UCSD-AML1 (cell line): Measurements from ENCODE around the gene ARIH1.

Experiments used
- DNase-seq: peaks from one replicate; lab custom pipeline; 2025; ENCODE audit not compliant: unreplicated experiment; lab: John Stamatoyannopoulos, UW

Gene ARIH1

DNA sequence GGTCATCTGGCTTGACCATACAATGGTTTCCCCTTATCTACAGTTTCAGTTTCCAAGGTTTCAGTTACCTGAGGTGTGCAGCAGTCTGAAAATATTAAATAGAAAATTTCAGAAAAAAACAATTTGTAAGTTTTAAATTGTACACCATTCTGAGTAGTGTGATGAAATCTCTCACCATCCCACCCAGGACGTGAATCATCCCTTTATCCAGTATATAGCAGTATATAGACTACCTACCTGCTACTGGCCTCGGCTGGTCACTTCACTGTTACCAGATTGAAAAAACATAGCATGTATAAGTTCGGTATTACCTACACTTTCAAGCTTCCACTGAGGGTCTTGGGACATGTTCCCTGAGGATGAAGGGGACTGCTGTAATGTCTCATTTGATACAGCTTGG, 12.0 kb downstream of the ARIH1 start:
- no peak for DNase-seq

GRCh38 chr15:72487070-72487797, 13.1 kb downstream of the ARIH1 start:
- no peak for DNase-seq

DNA sequence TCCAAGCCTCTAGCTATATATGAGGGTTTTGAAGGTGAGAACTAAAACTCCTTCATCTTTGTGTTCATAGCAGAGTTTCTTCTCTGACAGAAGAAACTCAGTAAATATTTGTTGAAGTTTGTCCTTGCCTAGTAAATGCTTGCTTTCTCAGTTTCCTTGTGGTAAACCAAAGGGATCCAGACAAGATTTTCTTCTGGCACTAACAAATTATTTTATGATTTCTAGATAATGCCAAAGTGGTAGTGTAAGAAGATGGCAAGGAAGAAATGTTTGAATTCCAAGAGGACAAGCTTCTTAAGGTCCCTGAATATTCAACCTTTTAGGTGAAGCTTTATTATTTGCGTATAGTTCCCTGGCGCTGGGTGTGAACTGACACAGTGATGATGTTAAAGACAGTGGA, 14.4 kb downstream of the ARIH1 start:
- no peak for DNase-seq

DNA sequence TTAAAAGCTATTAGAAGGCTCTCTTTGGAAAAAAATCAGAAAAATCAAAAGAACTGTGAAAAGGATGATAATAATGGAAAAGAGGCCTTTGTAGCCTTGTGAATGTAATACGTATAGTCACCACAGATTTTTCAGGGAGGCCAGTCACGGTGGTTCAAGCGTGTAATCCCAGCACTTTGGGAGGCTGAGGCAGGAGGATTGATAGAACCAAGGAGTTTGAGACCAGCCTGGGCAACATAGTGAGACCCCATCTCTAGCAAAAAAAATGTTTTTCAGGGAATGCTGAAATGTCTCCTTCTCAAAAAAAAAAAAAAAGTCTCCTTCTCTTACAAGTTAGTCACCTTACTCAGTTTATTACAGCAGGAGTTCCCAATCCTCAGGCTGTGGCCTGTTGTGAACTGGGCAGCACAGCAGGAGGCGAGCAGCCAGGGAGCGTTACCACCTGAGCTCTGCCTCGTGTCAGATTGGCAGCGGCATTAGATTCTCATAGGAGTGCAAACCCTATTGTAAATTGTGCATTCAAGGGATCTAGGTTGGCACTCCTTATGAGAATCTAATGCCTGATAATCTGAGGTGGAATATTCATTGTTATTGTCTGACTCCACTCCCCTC, 15.9 kb downstream of the ARIH1 start:
- DNase-seq, result no peak

DNA sequence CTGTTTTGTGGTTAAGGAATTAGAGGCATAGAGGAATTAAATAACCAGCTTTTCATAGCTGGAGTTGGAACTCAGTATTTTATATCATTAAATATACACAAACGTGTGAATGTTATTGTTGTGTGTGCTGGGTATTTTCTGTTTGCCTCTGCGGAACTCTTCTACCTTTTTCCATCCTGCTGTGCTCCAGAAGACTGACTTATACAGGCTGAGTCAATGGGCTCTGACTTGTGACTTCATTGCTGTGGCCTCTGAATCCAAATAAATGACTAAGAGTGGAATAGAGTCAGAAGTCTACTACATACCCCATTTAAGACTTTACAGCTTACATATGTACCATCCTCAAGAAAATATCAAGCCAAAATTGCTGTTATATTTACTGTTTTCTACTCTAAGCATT, 17.6 kb downstream of the ARIH1 start:
- DNase-seq, result no peak

GRCh38 chr15:72492733-72493132, 18.6 kb downstream of the ARIH1 start:
- DNase-seq, result no peak

DNA sequence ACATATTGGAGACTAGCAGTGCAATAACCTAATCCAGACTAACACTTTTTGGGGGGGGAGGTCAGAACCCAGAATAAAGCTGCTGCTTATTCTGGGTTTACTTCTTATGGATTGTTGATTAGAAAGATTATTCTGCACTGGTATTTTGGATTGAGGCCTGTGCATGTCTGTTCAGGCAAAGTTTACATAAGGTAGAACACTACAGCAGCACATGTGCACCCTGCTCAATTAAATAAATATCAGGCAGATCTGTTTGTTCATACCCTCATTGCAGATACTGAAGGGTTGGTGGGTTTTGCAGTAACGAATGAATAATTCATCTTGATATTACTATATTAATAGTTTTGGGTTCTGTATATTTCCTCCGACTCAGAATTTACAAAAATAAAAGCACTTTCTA, 19.1 kb downstream of the ARIH1 start:
- DNase-seq, result no peak

- DNase-seq, result no peak
Observed at GRCh38 chr15:72495007-72495406, 20.9 kb downstream of the ARIH1 start.

DNA sequence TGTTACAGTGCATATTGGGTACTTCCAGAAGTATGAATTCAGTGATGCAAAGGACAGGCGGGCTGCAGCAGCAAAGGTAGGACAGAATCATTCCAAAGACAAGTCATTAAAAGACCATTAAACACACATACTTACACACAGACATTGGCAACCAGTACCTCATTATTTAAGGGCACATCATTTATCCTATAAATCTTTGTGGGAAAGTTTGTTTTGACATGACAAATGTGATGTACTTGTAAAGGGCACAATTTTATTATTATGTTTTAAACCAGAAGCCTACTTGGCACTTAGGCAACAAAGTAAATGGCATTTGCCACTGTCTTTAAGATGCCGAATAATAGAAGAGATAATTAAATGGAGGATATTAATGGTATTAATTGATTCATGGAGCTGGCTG, 22.7 kb downstream of the ARIH1 start:
- no peak for DNase-seq

DNA sequence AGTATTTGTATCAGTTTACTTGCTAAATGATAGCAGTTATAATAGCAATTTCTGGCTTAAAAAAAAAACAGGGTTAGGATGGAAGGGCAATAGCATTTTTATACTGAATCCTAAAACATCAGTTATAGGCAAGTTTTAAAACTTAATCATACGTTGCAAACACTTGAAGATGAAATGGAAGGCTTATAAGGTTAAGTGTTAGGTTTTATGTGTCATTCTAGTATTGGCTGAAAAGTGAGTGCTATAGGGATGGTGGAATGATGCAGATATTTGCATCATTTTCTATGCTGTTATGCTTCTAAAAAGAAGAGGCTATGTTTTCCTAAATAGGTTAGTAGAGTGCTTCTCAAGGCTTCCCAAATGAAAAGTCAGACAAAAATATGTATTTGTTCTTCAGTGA, 23.3 kb downstream of the ARIH1 start:
- no peak for DNase-seq

- DNase-seq, result no peak
Observed at GRCh38 chr15:72502220-72502809, 28.2 kb downstream of the ARIH1 start.

DNA sequence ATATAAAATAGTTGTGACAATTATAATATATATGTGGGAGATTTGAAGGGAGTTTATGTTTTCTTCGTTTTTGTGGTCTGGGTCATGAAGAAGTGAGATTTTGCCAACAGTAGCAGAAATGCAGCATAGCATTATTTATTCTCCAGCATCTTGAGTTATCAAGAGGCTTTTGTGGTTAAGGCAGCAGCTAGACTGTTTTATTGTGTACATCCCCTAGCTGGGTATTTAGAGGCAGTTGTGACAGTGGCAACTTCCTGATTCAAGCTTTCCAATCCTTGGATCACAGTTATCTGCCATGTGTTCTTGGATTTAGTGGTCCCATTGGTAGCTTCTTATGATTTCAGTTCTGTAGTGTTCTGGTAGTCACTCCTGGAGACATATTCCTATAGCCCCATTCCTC, 29.0 kb downstream of the ARIH1 start:
- no peak for DNase-seq

DNA sequence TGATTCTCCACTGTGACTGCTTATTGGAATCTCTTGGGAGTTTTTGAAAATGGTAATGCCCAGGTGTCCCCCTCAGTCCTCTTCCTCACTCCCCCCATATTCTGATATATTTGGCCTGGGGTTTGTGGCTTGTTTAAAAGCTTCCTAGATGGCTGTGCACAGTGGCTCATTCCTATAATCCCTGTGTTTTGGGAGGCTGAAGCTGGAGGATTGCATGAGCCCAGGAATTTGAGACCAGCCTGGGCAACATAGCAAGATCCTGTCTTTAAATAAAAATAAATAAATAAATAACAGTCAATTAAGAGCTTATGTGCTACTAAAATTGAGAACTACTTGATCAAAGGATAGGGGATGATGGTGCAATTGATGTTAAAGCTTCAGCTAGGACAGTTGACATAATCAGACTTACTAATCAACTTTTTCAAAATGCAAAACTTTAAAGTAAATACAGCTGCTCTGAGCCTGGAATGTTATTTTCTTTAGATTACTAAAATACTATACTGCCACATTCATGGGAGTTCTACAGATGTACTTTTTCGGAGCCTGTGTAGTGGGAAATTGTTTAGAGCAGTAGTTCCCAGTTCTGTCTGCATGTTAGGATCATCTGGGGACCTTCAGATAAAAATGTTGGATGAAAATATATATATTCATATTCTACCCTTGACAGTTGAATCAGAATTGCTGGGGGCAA, 33.4 kb downstream of the ARIH1 start:
- DNase-seq, result no peak

GRCh38 chr15:72509484-72509883, 35.4 kb downstream of the ARIH1 start:
- no peak for DNase-seq

- DNase-seq, result no peak
Observed at GRCh38 chr15:72511536-72511935, 37.4 kb downstream of the ARIH1 start.

GRCh38 chr15:72515591-72516389, 41.7 kb downstream of the ARIH1 start:
- DNase-seq, result no peak

DNA sequence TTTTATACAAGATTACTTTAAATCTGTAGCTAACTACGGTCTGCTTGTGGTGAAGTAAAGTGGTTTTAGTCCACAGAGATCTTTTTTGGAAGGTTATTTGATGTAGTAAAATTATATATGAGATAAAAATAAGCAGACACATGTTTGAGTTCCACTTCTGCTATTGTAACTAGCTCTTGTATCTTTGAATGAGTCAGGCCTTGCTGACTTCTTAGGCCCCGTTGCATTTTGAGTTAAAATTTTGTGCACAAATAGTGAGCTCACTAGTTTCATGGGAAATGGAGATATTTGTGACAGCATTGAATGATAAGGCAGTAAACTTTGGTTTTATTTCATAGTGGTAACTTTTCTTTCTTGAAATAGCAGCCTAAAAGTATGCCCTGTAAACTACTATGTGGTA, 42.6 kb downstream of the ARIH1 start:
- DNase-seq, result no peak

DNA sequence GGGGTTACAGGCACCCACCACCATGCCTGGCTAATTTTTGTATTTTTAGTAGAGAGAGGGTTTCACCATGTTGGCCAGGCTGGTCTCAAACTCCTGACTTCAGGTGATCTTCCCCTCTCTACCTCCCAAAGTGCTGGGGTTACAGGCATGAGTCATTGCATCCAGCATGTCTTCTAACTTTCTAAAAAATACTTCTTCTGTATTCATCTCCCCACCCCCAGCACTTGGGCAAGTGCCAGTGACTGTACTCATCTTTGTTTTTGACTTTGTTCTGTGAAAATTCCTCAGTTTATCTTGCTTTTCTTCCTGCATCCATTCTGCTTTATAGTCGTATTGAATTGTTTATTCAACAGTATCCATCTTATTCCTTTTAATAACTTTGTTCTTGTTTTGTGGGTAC, 47.6 kb downstream of the ARIH1 start:
- DNase-seq, result no peak

- no peak for DNase-seq
Observed at GRCh38 chr15:72532991-72533601, 59.0 kb downstream of the ARIH1 start.

DNA sequence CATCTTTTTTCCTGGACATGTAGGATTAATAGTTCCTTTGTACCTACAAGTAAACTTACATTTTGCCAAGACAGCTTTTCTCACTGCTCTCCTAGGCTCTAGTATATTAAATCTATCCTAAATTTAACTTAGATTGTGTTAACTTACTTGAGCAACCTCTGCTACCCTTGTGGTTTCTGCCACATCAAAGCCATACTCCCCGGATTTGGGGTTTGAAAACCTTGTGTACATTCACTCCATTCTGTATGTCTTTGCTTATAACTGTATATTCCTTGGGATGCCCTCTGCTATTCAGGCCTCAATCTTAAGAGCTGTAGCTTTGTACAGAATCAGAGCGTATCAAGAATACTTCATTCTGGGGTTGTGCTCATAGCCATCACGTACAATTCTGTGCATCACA, 60.4 kb downstream of the ARIH1 start:
- DNase-seq, result no peak

- no peak for DNase-seq
Observed at GRCh38 chr15:72535911-72536310, 61.8 kb downstream of the ARIH1 start.
